IPS DF 19.7 (cell line): ENCODE results near the gene C17orf75.
"Not testable (repeated sequence)": the region's sequence is repeated elsewhere in the genome, so short reads cannot be mapped to it uniquely, and the experiment has no call there.

Source experiments
- DNase-seq: peaks from one replicate; pipeline ENCODE4 v3.0.0-alpha.2; 2013; ENCODE audit warnings: low read depth, low spot score

The C17orf75 gene

GRCh38 chr17:32345951-32346600 lies 4.1 kb upstream of the C17orf75 start:
- no peak for DNase-seq

GRCh38 chr17:32342603-32343325 lies 791 bp upstream of the C17orf75 start:
- DNase-seq, result no peak

- no peak for DNase-seq
Measured at GRCh38 chr17:32341141-32341856, 674 bp downstream of the C17orf75 start.

- DNase-seq, result no peak
Measured at GRCh38 chr17:32335687-32336086, 6.3 kb downstream of the C17orf75 start.

- no peak for DNase-seq
Measured at GRCh38 chr17:32335046-32335445, 6.9 kb downstream of the C17orf75 start.

GRCh38 chr17:32333187-32333586 lies 8.8 kb downstream of the C17orf75 start:
- no peak for DNase-seq

GRCh38 chr17:32331243-32332040 lies 10.5 kb downstream of the C17orf75 start:
- no peak for DNase-seq

- DNase-seq, result no peak
Measured at GRCh38 chr17:32330147-32330546, 11.8 kb downstream of the C17orf75 start.

- DNase-seq, result no peak
Measured at GRCh38 chr17:32327911-32328310, 14.1 kb downstream of the C17orf75 start.

GRCh38 chr17:32323811-32324491 lies 18.0 kb downstream of the C17orf75 start:
- no peak for DNase-seq

GRCh38 chr17:32323046-32323445 lies 18.9 kb downstream of the C17orf75 start:
- DNase-seq, result no peak

GRCh38 chr17:32320847-32321246 lies 21.1 kb downstream of the C17orf75 start:
- DNase-seq, result no peak

GRCh38 chr17:32320080-32320479 lies 21.9 kb downstream of the C17orf75 start:
- not testable (repeated sequence) for DNase-seq

- no peak for DNase-seq
Measured at GRCh38 chr17:32319548-32319905, 22.4 kb downstream of the C17orf75 start.

- no peak for DNase-seq
Measured at GRCh38 chr17:32318071-32318470, 23.9 kb downstream of the C17orf75 start.

- DNase-seq, result no peak
Measured at GRCh38 chr17:32317353-32317752, 24.6 kb downstream of the C17orf75 start.

- DNase-seq, result not testable (repeated sequence)
Measured at GRCh38 chr17:32316653-32317052, 25.3 kb downstream of the C17orf75 start.

- no peak for DNase-seq
Measured at GRCh38 chr17:32315171-32315570, 26.8 kb downstream of the C17orf75 start.

GRCh38 chr17:32314636-32315035 lies 27.3 kb downstream of the C17orf75 start:
- DNase-seq, result no peak

- DNase-seq, result no peak
Measured at GRCh38 chr17:32311028-32311536, 30.9 kb downstream of the C17orf75 start.

- no peak for DNase-seq
Measured at GRCh38 chr17:32307658-32308057, 34.3 kb downstream of the C17orf75 start.
